Type B pancreatic cell (in vitro differentiated cells): ENCODE data around the gene EEF1A2. TPM values are rescaled to one million over a fixed set of nuclear protein-coding genes. Genes with fewer than 3 reads are reported as not detected.

Experiments
- DNase-seq: peaks from one replicate; pipeline ENCODE4 v3.0.0; 2021; ENCODE audit warnings: mixed read lengths; ENCODE audit not compliant: unreplicated experiment; ENCODE audit errors: extremely low spot score
- H3K27ac Mint-ChIP-seq: 2 replicates; pipeline ENCODE4 v1.8.0; 2021; ENCODE audit warnings: mild to moderate bottlenecking, mixed read lengths
- H3K27me3 Mint-ChIP-seq: 2 replicates; pipeline ENCODE4 v1.8.0; 2021; ENCODE audit warnings: mixed read lengths
- H3K36me3 Mint-ChIP-seq: 2 replicates; pipeline ENCODE4 v1.8.0; 2021; ENCODE audit warnings: mixed read lengths
- H3K4me1 Mint-ChIP-seq: one replicate; pipeline ENCODE4 v1.8.0; 2021; ENCODE audit warnings: mixed read lengths; ENCODE audit not compliant: unreplicated experiment
- H3K4me3 Mint-ChIP-seq: 2 replicates; pipeline ENCODE4 v1.8.0; 2021; ENCODE audit warnings: mild to moderate bottlenecking, mixed read lengths
- H3K9me3 Mint-ChIP-seq: 2 replicates; pipeline ENCODE4 v1.8.0; 2021; ENCODE audit warnings: mixed read lengths
- total RNA-seq: library from RNA; stranded (reverse); gene quantifications from 2 replicates; pipeline ENCODE4 v1.2.1, GENCODE V29; 2021; ENCODE audit warnings: low replicate concordance
- TF ChIP-seq, protein P1 (sequence below): fragments of 200-600 bp; sonication (generic); conservative IDR thresholded peaks from 2 replicates; pipeline ENCODE4 v1.5.0; 2021; ENCODE audit warnings: antibody characterized with exemption, mild to moderate bottlenecking

EEF1A2 gene
- total RNA-seq, 1 donor from 2014 or later, result 20.5 TPM

GRCh38 chr20:63439866-63440265, 59.0 kb downstream of the EEF1A2 start:
- H3K9me3 Mint-ChIP-seq, result no peaks in the 10 kb centered on the region
- peaks cover 6% of the 10 kb centered on the region for H3K4me1 Mint-ChIP-seq
- TF ChIP-seq, protein P1, sequence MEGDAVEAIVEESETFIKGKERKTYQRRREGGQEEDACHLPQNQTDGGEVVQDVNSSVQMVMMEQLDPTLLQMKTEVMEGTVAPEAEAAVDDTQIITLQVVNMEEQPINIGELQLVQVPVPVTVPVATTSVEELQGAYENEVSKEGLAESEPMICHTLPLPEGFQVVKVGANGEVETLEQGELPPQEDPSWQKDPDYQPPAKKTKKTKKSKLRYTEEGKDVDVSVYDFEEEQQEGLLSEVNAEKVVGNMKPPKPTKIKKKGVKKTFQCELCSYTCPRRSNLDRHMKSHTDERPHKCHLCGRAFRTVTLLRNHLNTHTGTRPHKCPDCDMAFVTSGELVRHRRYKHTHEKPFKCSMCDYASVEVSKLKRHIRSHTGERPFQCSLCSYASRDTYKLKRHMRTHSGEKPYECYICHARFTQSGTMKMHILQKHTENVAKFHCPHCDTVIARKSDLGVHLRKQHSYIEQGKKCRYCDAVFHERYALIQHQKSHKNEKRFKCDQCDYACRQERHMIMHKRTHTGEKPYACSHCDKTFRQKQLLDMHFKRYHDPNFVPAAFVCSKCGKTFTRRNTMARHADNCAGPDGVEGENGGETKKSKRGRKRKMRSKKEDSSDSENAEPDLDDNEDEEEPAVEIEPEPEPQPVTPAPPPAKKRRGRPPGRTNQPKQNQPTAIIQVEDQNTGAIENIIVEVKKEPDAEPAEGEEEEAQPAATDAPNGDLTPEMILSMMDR, result no peak
- H3K4me3 Mint-ChIP-seq, result no peak overlapping the region
- no peak for DNase-seq
- no peaks in the 10 kb centered on the region for H3K27me3 Mint-ChIP-seq
- H3K36me3 Mint-ChIP-seq, result peaks cover under 1% of the 10 kb centered on the region
- H3K27ac Mint-ChIP-seq, result no peak overlapping the region

GRCh38 chr20:63438121-63438520, 60.8 kb downstream of the EEF1A2 start:
- Mint-ChIP-seq H3K4me3 (no peak overlapping the region), H3K9me3 (no peaks in the 10 kb centered on the region), H3K27ac (no peak overlapping the region), H3K36me3 (peaks cover 4% of the 10 kb centered on the region), H3K4me1 (peaks cover 10% of the 10 kb centered on the region), H3K27me3 (no peaks in the 10 kb centered on the region)
- DNase-seq, result no peak
- TF ChIP-seq, protein P1, result no peak

Other genes with a start within 250 kb of the EEF1A2 start
- 6.5 and 10.2 TPM in 2 replicates for gene NKAIN4, start 244.6 kb downstream of the EEF1A2 start, total RNA-seq
- 132 and 141 TPM in 2 replicates for gene ARFGAP1, start 226.3 kb downstream of the EEF1A2 start, total RNA-seq
- gene COL20A1, start 205.9 kb downstream of the EEF1A2 start, total RNA-seq, result 0.36 and 0.43 TPM in 2 replicates
- gene CHRNA4, start 137.7 kb downstream of the EEF1A2 start, total RNA-seq, result 1.8 and 9.1 TPM in 2 replicates
- 4.4 and 47.3 TPM in 2 replicates for gene KCNQ2, start 26.4 kb downstream of the EEF1A2 start, total RNA-seq
- gene PPDPF, start 21.7 kb upstream of the EEF1A2 start, total RNA-seq, result 280 and 422 TPM in 2 replicates
- 0.12 and 0.21 TPM in 2 replicates for gene PTK6, start 38.3 kb upstream of the EEF1A2 start, total RNA-seq
- not detected in 2 replicates for gene SRMS, start 48.7 kb upstream of the EEF1A2 start, total RNA-seq
- 0.52 and 1.4 TPM in 2 replicates for gene FNDC11, start 55.1 kb upstream of the EEF1A2 start, total RNA-seq
- 24.2 and 43.1 TPM in 2 replicates for gene HELZ2, start 75.2 kb upstream of the EEF1A2 start, total RNA-seq
- gene GMEB2, start 128.0 kb upstream of the EEF1A2 start, total RNA-seq, result 11.9 and 13.9 TPM in 2 replicates
- 38.9 and 40.8 TPM in 2 replicates for gene STMN3, start 154.3 kb upstream of the EEF1A2 start, total RNA-seq
- 20.7 and 39.2 TPM in 2 replicates for gene RTEL1, start 159.2 kb upstream of the EEF1A2 start, total RNA-seq
- not detected in 2 replicates for gene TNFRSF6B, start 197.6 kb upstream of the EEF1A2 start, total RNA-seq
- gene ARFRP1, start 208.9 kb upstream of the EEF1A2 start, total RNA-seq, result 37.2 and 45.0 TPM in 2 replicates
- 28.7 and 32.8 TPM in 2 replicates for gene ZGPAT, start 209.0 kb upstream of the EEF1A2 start, total RNA-seq
- gene LIME1, start 237.6 kb upstream of the EEF1A2 start, total RNA-seq, result 6.3 and 11.3 TPM in 2 replicates
- gene SLC2A4RG, start 240.7 kb upstream of the EEF1A2 start, total RNA-seq, result 52.6 and 75.6 TPM in 2 replicates